CD14-positive monocyte (primary cell): ENCODE results near the gene BRI3. TPM values are rescaled to one million over a fixed set of nuclear protein-coding genes. Genes with fewer than 3 reads are reported as not detected.
A peak's percentile ranks its signal among the peaks of the same experiment; 100 is the strongest.

Experiments
- DNase-seq, 3 donors: peaks; one replicate each; pipeline ENCODE4 v3.0.0-alpha.2; 2011 to 2022
- H2AFZ ChIP-seq: 2 replicates; pipeline ENCODE4 v1.6.0; 2012; ENCODE audit warnings: mild to moderate bottlenecking, low read depth, low read length, inconsistent platforms; ENCODE audit not compliant: insufficient read depth, poor library complexity, severe bottlenecking
- H3K27ac ChIP-seq, 2 donors: 1 replicate in 1 of 2; 2 replicates in 1 of 2; pipeline ENCODE4 v1.5.1; 2012 to 2013; ENCODE audit warnings: low read length in 2 of 2, control low read depth in 1 of 2, inconsistent platforms in 1 of 2, low read depth in 1 of 2, mild to moderate bottlenecking in 1 of 2
- H3K27me3 ChIP-seq, 2 donors: one replicate each; pipeline versions ENCODE4 v1.6.0 to v1.6.1; 2011 to 2013; ENCODE audit warnings: low read length in 2 of 2; ENCODE audit not compliant: control insufficient read depth in 2 of 2, insufficient read depth in 2 of 2
- H3K36me3 ChIP-seq, 2 donors: replicated peaks in 1 of 2; 1 replicate in 1 of 2; 2 replicates in 1 of 2; pipeline versions ENCODE4 v1.5.1 to v1.6.1; 2012 to 2013; ENCODE audit warnings: low read length in 2 of 2, control low read depth in 1 of 2, inconsistent platforms in 1 of 2, mild to moderate bottlenecking in 1 of 2; ENCODE audit not compliant: insufficient read depth in 2 of 2, control insufficient read depth in 1 of 2
- H3K4me1 ChIP-seq, 2 donors: 1 replicate in 1 of 2; 2 replicates in 1 of 2; pipeline versions ENCODE4 v1.5.1 to v1.6.1; 2012 to 2013; ENCODE audit warnings: low read length in 2 of 2, control low read depth in 1 of 2, inconsistent platforms in 1 of 2, mild to moderate bottlenecking in 1 of 2, moderate library complexity in 1 of 2; ENCODE audit not compliant: insufficient read depth in 2 of 2, control insufficient read depth in 1 of 2
- H3K4me2 ChIP-seq: replicated peaks from 2 replicates; pipeline ENCODE3; 2012; ENCODE audit warnings: low read length, moderate library complexity, mild to moderate bottlenecking; ENCODE audit not compliant: poor library complexity, severe bottlenecking; ENCODE audit errors: extremely low read depth
- H3K4me3 ChIP-seq, 3 experiments: fragments of 200-600 bp in 1 of 3; sonication (generic) in 1 of 3; replicated peaks in 1 of 3; 1 replicate in 2 of 3; 2 replicates in 1 of 3; pipeline ENCODE4 v1.5.1; 2011 to 2013; ENCODE audit warnings: low read length in 3 of 3, mild to moderate bottlenecking in 3 of 3, control low read depth in 2 of 3, low read depth in 2 of 3, inconsistent platforms in 1 of 3, moderate library complexity in 1 of 3
- H3K79me2 ChIP-seq: 2 replicates; pipeline ENCODE4 v1.6.0; 2012; ENCODE audit warnings: mild to moderate bottlenecking, control low read depth, inconsistent platforms, low read length, moderate library complexity; ENCODE audit not compliant: insufficient read depth
- H3K9ac ChIP-seq: 2 replicates; pipeline ENCODE4 v1.6.0; 2017; ENCODE audit warnings: low read length, mild to moderate bottlenecking; ENCODE audit not compliant: insufficient read depth, poor library complexity, severe bottlenecking
- H3K9me3 ChIP-seq, 2 donors: replicated peaks in 1 of 2; 1 replicate in 1 of 2; 2 replicates in 1 of 2; pipeline versions ENCODE4 v1.5.1 to v1.6.1; 2012 to 2013; ENCODE audit warnings: low read length in 2 of 2, control low read depth in 1 of 2; ENCODE audit not compliant: control insufficient read depth in 1 of 2, insufficient read depth in 1 of 2
- H4K20me1 ChIP-seq: 2 replicates; pipeline ENCODE4 v1.6.0; 2012; ENCODE audit warnings: mild to moderate bottlenecking, low read length, control low read depth, moderate library complexity; ENCODE audit not compliant: insufficient read depth
- H3K27ac Mint-ChIP-seq, 7 donors: one replicate each; pipeline ENCODE4 v1.8.0; 2020; ENCODE audit warnings: mild to moderate bottlenecking in 7 of 7, mixed read lengths in 7 of 7, moderate library complexity in 6 of 7, inconsistent platforms in 2 of 7
- H3K27me3 Mint-ChIP-seq, 3 donors: one replicate each; pipeline ENCODE4 v1.8.0; 2021 to 2022; ENCODE audit warnings: low read depth in 3 of 3, mild to moderate bottlenecking in 3 of 3, mixed read lengths in 3 of 3, moderate library complexity in 3 of 3, inconsistent platforms in 1 of 3
- H3K36me3 Mint-ChIP-seq, 2 donors: one replicate each; pipeline ENCODE4 v1.8.0; 2020; ENCODE audit warnings: mixed read lengths in 2 of 2, inconsistent platforms in 1 of 2, mild to moderate bottlenecking in 1 of 2
- H3K4me1 Mint-ChIP-seq: one replicate; pipeline ENCODE4 v1.8.0; 2020; ENCODE audit warnings: mild to moderate bottlenecking, mixed read lengths
- H3K4me3 Mint-ChIP-seq, 2 donors: one replicate each; pipeline ENCODE4 v1.8.0; 2020; ENCODE audit warnings: mild to moderate bottlenecking in 2 of 2, mixed read lengths in 2 of 2, moderate library complexity in 1 of 2
- H3K9me3 Mint-ChIP-seq, 7 donors: one replicate each; pipeline ENCODE4 v1.8.0; 2020 to 2022; ENCODE audit warnings: mixed read lengths in 7 of 7, mild to moderate bottlenecking in 6 of 7, moderate library complexity in 6 of 7, inconsistent platforms in 2 of 7
- WGBS: methylation state at CpG from one replicate; pipeline ENCODE4 v1.1.5; 2013; ENCODE audit warnings: missing lambda C conversion rate; ENCODE audit not compliant: insufficient coverage; 5-methylcytosine and 5-hydroxymethylcytosine counted together
- intact Hi-C, 2 donors: fragments of 100-400 bp; cut with micrococcal nuclease; formaldehyde crosslinking; loops; one replicate each; pipeline versions ENCODE4 v1.15.0 to v1.15.1; 2023
- polyA plus RNA-seq, 3 donors: library from polyadenylated mRNA; depleted of rRNA in 1 of 3; unstranded in 2 of 3; stranded (reverse) in 1 of 3; fragments of 300-500 nt in 2 of 3; fragments of >200 nt in 1 of 3; fragmentation: Illumina TruSeq in 2 of 3; gene quantifications; 1 replicate in 2 of 3; 2 replicates in 1 of 3; pipeline ENCODE4 v1.2.3, GENCODE V29; 2012 to 2021
- TF ChIP-seq, protein P1 (sequence below): fragments of 200-600 bp; IDR thresholded peaks from one replicate; pipeline ENCODE4 v1.8.0; 2022; ENCODE audit warnings: antibody characterized with exemption, mild to moderate bottlenecking

Gene BRI3
- polyA plus RNA-seq, 3 donors = 120 to 273 (median 149) TPM

DNA sequence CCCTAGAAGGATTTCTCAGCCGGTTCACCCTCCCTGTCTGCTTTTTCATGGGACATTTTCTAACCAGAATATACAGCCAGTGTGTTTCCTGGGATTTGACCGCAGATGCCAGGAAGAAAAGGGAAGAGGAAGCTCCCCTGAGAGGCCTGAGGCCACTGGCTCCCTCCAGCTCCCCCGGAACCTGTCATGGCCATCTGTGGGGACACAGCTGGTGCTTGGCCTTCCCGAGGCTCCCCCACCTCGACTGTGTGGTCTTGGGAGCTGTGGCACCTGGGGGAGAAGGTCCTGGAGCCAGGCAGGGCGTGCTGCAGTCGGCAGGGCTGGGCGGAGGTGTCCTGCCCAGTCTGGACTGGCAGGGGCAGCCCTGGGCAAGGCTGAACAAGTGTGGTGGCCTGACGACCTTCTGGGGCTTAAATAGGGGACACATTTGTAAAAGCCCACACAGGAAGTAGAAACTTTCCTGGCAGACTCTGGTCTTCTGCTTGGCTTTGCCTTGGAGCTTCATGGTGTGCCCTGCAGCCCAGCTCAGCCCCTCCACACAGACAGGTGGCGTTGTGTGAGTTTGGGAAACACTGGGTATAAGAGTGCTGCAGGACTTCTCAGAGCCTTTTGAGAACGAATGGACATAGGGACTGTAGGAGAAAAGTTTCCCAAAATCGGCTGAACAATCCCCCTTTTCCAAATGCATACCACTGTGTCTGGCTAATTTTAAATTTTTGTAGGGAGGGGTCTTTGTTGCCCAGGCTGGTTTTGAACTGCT lies 6.8 kb downstream of the BRI3 start:
- Histone ChIP-seq H3K9ac (peak overlapping the region; percentile 40), H3K27ac (peak overlapping the region; percentile 98 to 99), H3K79me2 (peaks cover 97% of the 10 kb centered on the region), H3K4me2 (peak overlapping the region; percentile 100), H2AFZ (no peak overlapping the region), H4K20me1 (peaks cover 100% of the 10 kb centered on the region), H3K27me3 (no peaks in the 10 kb centered on the region), H3K4me1 (peaks cover 54 to 64% of the 10 kb centered on the region in 2 donors), H3K36me3 (peaks cover 49 to 65% of the 10 kb centered on the region in 2 donors), H3K9me3 (no peaks in the 10 kb centered on the region), H3K4me3 (peak overlapping the region in 1 of 3 experiments; percentile 96)
- Mint-ChIP-seq H3K27me3 (no peaks in the 10 kb centered on the region), H3K27ac (peak overlapping the region; percentile 61 to 96 (median 79)), H3K36me3 (peaks cover 41 to 81% of the 10 kb centered on the region in 2 donors), H3K4me3 (no peak overlapping the region), H3K9me3 (no peaks in the 10 kb centered on the region), H3K4me1 (peaks cover 60% of the 10 kb centered on the region)
- WGBS = 34% methylated on average over 7 of the region's 12 CpGs
- TF ChIP-seq, protein P1, sequence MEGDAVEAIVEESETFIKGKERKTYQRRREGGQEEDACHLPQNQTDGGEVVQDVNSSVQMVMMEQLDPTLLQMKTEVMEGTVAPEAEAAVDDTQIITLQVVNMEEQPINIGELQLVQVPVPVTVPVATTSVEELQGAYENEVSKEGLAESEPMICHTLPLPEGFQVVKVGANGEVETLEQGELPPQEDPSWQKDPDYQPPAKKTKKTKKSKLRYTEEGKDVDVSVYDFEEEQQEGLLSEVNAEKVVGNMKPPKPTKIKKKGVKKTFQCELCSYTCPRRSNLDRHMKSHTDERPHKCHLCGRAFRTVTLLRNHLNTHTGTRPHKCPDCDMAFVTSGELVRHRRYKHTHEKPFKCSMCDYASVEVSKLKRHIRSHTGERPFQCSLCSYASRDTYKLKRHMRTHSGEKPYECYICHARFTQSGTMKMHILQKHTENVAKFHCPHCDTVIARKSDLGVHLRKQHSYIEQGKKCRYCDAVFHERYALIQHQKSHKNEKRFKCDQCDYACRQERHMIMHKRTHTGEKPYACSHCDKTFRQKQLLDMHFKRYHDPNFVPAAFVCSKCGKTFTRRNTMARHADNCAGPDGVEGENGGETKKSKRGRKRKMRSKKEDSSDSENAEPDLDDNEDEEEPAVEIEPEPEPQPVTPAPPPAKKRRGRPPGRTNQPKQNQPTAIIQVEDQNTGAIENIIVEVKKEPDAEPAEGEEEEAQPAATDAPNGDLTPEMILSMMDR = no peak
- peak in 2 of 3 donors; percentile 25 to 47 for DNase-seq
- intact Hi-C loops = loop anchor here (5.0 to 10.0 kb wide), 2 partner anchors 36 to 517 kb away; partner anchors contain the start of gene TECPR1 (in 2 of the 2)

GRCh38 chr7:98289333-98289875 lies 7.9 kb downstream of the BRI3 start:
- Histone ChIP-seq H3K27me3 (no peaks in the 10 kb centered on the region), H3K9ac (no peak overlapping the region), H4K20me1 (peaks cover 100% of the 10 kb centered on the region), H3K9me3 (no peaks in the 10 kb centered on the region), H3K36me3 (peaks cover 61 to 76% of the 10 kb centered on the region in 2 donors), H3K79me2 (peaks cover 96% of the 10 kb centered on the region), H3K27ac (peak overlapping the region; percentile 18 to 66), H2AFZ (no peak overlapping the region), H3K4me2 (peak overlapping the region; percentile 21), H3K4me3 (no peak overlapping the region), H3K4me1 (peaks cover 45 to 52% of the 10 kb centered on the region in 2 donors)
- TF ChIP-seq, protein P1 = no peak
- Mint-ChIP-seq H3K9me3 (no peaks in the 10 kb centered on the region), H3K36me3 (peaks cover 47 to 81% of the 10 kb centered on the region in 2 donors), H3K27ac (peak overlapping the region; percentile 19 to 82 (median 68)), H3K27me3 (no peaks in the 10 kb centered on the region), H3K4me3 (no peak overlapping the region), H3K4me1 (peaks cover 53% of the 10 kb centered on the region)
- WGBS = 86% methylated on average over 1 of the region's 4 CpGs
- DNase-seq = no peak
- intact Hi-C loops = loop anchor here (5.0 to 10.0 kb wide), 2 partner anchors 37 to 515 kb away; partner anchors contain the start of gene TECPR1 (in 2 of the 2)
